GM23248 (cell line): ENCODE results near the gene E2F4. TPM values are rescaled to one million over a fixed set of nuclear protein-coding genes. Genes with fewer than 3 reads are reported as not detected.

Source experiments
- DNase-seq: peaks from one replicate; pipeline ENCODE4 v3.0.0-alpha.2; 2015
- H2AFZ ChIP-seq: fragments of 200-600 bp; sonication (generic); 2 replicates; pipeline ENCODE4 v1.6.1; 2016; ENCODE audit warnings: antibody characterized with exemption
- H3F3A ChIP-seq: fragments of 200-600 bp; sonication (generic); 2 replicates; pipeline ENCODE4 v1.6.1; 2016; ENCODE audit warnings: mild to moderate bottlenecking, antibody characterized with exemption, mixed run types; ENCODE audit not compliant: insufficient read depth
- H3K27ac ChIP-seq: fragments of 200-600 bp; sonication (generic); 2 replicates; pipeline ENCODE4 v1.5.1; 2016; ENCODE audit warnings: mild to moderate bottlenecking
- H3K27me3 ChIP-seq: fragments of 200-600 bp; sonication (generic); replicated peaks from 2 replicates; pipeline ENCODE4 v1.6.1; 2016; ENCODE audit warnings: mild to moderate bottlenecking; ENCODE audit not compliant: insufficient read depth
- H3K36me3 ChIP-seq: fragments of 200-600 bp; sonication (generic); 2 replicates; pipeline ENCODE4 v1.6.1; 2016; ENCODE audit warnings: low read depth, mild to moderate bottlenecking
- H3K4me1 ChIP-seq: fragments of 200-600 bp; sonication (generic); 2 replicates; pipeline ENCODE4 v1.6.1; 2016; ENCODE audit warnings: mild to moderate bottlenecking; ENCODE audit not compliant: insufficient read depth
- H3K4me2 ChIP-seq: fragments of 200-600 bp; sonication (generic); one replicate; pipeline ENCODE4 v1.6.1; 2016; ENCODE audit warnings: mild to moderate bottlenecking; ENCODE audit not compliant: unreplicated experiment
- H3K4me3 ChIP-seq: fragments of 200-600 bp; sonication (generic); 2 replicates; pipeline ENCODE4 v1.5.1; 2016; ENCODE audit warnings: mild to moderate bottlenecking
- H3K79me2 ChIP-seq: fragments of 200-600 bp; sonication (generic); 2 replicates; pipeline ENCODE4 v1.6.1; 2016; ENCODE audit warnings: mild to moderate bottlenecking; ENCODE audit not compliant: insufficient read depth
- H3K9ac ChIP-seq: fragments of 200-600 bp; sonication (generic); 2 replicates; pipeline ENCODE4 v1.6.1; 2016; ENCODE audit warnings: mild to moderate bottlenecking
- H3K9me2 ChIP-seq: fragments of 200-600 bp; sonication (generic); 2 replicates; pipeline ENCODE4 v1.6.1; 2016; ENCODE audit warnings: mixed run types, mild to moderate bottlenecking, moderate library complexity; ENCODE audit not compliant: insufficient read depth
- H3K9me3 ChIP-seq: fragments of 200-600 bp; sonication (generic); one replicate; pipeline ENCODE4 v1.6.1; 2017; ENCODE audit warnings: low read depth
- H4K20me1 ChIP-seq: fragments of 200-600 bp; sonication (generic); 2 replicates; pipeline ENCODE4 v1.6.0; 2016; ENCODE audit not compliant: insufficient read depth
- EZH2 ChIP-seq: fragments of 200-600 bp; sonication (generic); IDR thresholded peaks from 2 replicates; pipeline ENCODE4 v1.6.1; 2018; ENCODE audit warnings: antibody characterized with exemption, mild to moderate bottlenecking; ENCODE audit not compliant: insufficient read depth, poor library complexity, severe bottlenecking
- EZH2phosphoT487 ChIP-seq: fragments of 200-600 bp; sonication (generic); IDR thresholded peaks from 2 replicates; pipeline ENCODE4 v1.6.1; 2018; ENCODE audit warnings: antibody characterized with exemption, moderate library complexity, mild to moderate bottlenecking, low read depth; ENCODE audit not compliant: insufficient read depth
- WGBS, 2 experiments: methylation state at CpG; one replicate each; pipeline ENCODE4 v1.1.6; 2015 to 2017; ENCODE audit warnings: low lambda C conversion rate in 2 of 2, low coverage in 1 of 2; ENCODE audit errors: missing lambda C conversion rate in 2 of 2; 5-methylcytosine and 5-hydroxymethylcytosine counted together
- in situ Hi-C: fragments of 300-500 bp; cut with MboI; formaldehyde crosslinking; loops from 2 replicates; pipeline ENCODE4 v1.15.0; 2020
- polyA plus RNA-seq: library from polyadenylated mRNA; unstranded; fragments of >200 nt; fragmentation: Nextera tagmentation; extraction: Ambion mirVana; gene quantifications from 2 replicates; pipeline ENCODE4 v1.2.1, GENCODE V29; 2016
- total RNA-seq: library from RNA; depleted of rRNA; stranded (reverse); fragments of >200 nt; shearing (Covaris generic); gene quantifications from 2 replicates; pipeline ENCODE4 v1.2.3, GENCODE V29; 2014

E2F4 gene
- total and polyA plus RNA-seq, 2 experiments from 2014 or later = 50.0 to 82.0 TPM

DNA sequence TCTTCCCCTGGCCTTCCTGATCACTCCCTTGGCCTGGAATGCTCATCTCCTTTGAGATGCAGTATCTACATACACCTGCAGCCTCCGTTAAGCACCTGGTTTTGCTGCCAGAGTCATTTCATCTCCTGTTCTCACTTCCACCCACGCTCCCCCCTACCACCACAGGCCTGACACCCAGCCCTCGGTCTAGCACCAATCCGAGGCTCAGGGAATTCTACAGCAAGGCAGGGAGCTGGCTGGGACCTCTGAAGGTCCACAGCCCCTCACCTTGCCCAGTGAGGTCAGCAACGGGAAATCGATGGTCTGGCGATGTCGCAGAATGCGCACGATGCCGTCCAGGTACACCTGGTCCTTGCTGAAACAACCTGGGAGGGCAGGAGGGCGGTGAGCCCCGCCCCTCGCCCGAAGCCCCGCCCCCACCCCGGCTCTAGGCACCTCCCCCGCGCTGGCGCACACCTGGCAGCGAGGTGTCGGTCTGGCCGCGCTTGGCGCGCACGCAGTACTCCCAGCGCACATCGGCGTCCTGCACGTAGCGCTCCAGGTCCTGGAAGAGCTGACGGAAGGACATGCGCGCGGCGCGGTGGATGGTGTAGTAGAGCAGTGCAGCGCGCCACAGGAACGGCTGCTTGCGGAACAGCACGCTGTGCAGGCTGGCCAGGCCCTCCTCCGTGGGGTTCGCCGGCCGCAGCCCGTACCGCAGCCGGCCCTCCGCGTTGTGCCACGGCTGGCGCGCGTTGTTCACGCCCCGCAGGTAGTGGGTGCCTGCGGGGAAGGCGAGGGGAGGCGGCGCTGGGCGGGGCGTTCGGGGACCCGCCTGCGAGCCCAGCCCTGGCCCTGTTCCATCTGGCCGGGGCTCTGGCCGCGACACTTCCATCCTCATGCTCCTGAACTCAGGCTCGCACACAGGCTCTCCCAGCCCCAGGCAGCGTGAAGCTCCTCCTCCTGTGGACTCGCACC, 13.9 kb upstream of the E2F4 start:
- Histone ChIP-seq H3K9ac (no peak overlapping the region; the same call in 1 of the 2 replicates), H3K27ac (no peak overlapping the region), H3K36me3 (no peaks in the 10 kb centered on the region), H3K79me2 (peaks cover 9% of the 10 kb centered on the region), H3K9me2 (no peaks in the 10 kb centered on the region), H2AFZ (no peak overlapping the region), H3F3A (peaks cover 23% of the 10 kb centered on the region), H3K27me3 (no peaks in the 10 kb centered on the region), H3K9me3 (no peaks in the 10 kb centered on the region), H3K4me1 (peaks cover 28% of the 10 kb centered on the region), H3K4me3 (peak overlapping the region; percentile 56), H3K4me2 (peak overlapping the region; percentile 63), H4K20me1 (no peaks in the 10 kb centered on the region)
- TF ChIP-seq EZH2phosphoT487 = no peak
- in situ Hi-C loops = no loop called here
- WGBS, 2 experiments = 8 to 11% methylated on average over 51 to 60 of the region's 73 CpGs
- DNase-seq = peak; percentile 85

- no peaks in the 10 kb centered on the region for H4K20me1 ChIP-seq
- 89 to 93% methylated on average over 13 of the region's 13 CpGs for WGBS, 2 experiments
- in situ Hi-C loops = no loop called here
These were observed 12.4 kb upstream of the E2F4 start for GRCh38 chr16:67179421-67180080.

DNA sequence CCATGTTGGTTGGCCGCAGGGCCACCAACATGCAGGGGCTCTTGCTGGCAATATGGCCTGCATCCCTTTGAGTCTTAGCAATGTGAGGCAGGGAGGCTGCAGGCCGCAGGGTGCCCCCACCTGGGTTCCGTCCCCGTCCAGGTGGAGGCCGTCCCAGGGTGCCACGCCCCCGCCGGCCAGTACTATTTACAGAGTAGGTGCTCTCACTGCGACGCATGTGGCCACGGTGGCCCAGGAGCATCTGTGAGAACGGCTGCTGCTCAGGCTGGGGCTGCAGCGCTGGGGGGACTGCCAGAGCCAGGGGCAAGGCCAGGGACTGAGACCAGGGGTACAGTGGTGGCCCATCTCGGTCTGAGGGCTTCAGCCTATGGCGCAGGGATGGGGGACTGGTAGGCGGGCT, 11.8 kb upstream of the E2F4 start:
- DNase-seq = no peak
- Histone ChIP-seq H2AFZ (no peak overlapping the region), H3K4me3 (no peak overlapping the region), H3K9ac (no peak overlapping the region), H3K9me3 (no peaks in the 10 kb centered on the region), H3K27me3 (no peaks in the 10 kb centered on the region), H3F3A (peaks cover 18% of the 10 kb centered on the region), H4K20me1 (no peaks in the 10 kb centered on the region), H3K9me2 (no peaks in the 10 kb centered on the region), H3K4me2 (no peak overlapping the region), H3K36me3 (no peaks in the 10 kb centered on the region), H3K79me2 (peaks cover 12% of the 10 kb centered on the region), H3K4me1 (peaks cover 24% of the 10 kb centered on the region), H3K27ac (no peak overlapping the region)
- no peak for TF ChIP-seq EZH2
- TF ChIP-seq EZH2phosphoT487 = no peak
- 96 to 98% methylated on average over 7 to 16 of the region's 16 CpGs for WGBS, 2 experiments
- in situ Hi-C loops = no loop called here

More at GRCh38 chr16:67179421-67180080, 12.4 kb upstream of the E2F4 start:
- H3K27me3 ChIP-seq = no peaks in the 10 kb centered on the region
- H3K4me3 ChIP-seq = no peak overlapping the region
- H3F3A ChIP-seq = peaks cover 18% of the 10 kb centered on the region
- no peak overlapping the region for H3K4me2 ChIP-seq
- no peaks in the 10 kb centered on the region for H3K9me2 ChIP-seq
- no peaks in the 10 kb centered on the region for H3K36me3 ChIP-seq
- no peak overlapping the region for H3K9ac ChIP-seq
- no peak for TF ChIP-seq EZH2
- TF ChIP-seq EZH2phosphoT487 = no peak
- peaks cover 12% of the 10 kb centered on the region for H3K79me2 ChIP-seq
- peaks cover 25% of the 10 kb centered on the region for H3K4me1 ChIP-seq
- DNase-seq = peak; percentile 13
- no peaks in the 10 kb centered on the region for H3K9me3 ChIP-seq
- H3K27ac ChIP-seq = no peak overlapping the region
- H2AFZ ChIP-seq = no peak overlapping the region

DNA sequence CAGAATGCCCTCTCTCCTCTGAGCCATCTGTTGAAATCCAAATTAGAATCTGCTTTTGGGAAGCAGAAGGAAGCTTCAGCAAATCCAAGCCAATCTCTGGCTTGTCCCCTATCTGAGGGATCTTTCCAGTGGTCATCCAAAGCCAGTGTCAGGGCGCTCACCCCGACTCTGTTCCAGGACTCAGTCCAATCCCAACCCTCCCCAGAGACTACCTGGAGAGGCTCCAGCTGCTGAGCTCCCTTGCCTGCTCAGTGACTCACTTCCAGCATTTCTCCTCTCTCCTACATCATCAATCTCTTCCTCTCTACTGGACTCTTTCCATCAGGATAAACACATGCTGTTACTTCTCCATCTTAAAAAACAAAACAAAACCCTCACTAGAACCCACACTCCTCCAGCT, 10.6 kb upstream of the E2F4 start:
- no peaks in the 10 kb centered on the region for H4K20me1 ChIP-seq
- WGBS, 2 experiments = 0 to 2% methylated on average over 2 of the region's 2 CpGs
- H3K4me2 ChIP-seq = peak overlapping the region; percentile 34
- no peaks in the 10 kb centered on the region for H3K9me3 ChIP-seq
- in situ Hi-C loops = no loop called here
- H3K27ac ChIP-seq = peak overlapping the region; percentile 40; the same call in 1 of the 2 replicates
- TF ChIP-seq EZH2phosphoT487 (no peak), EZH2 (no peak)
- H2AFZ ChIP-seq = no peak overlapping the region
- H3K36me3 ChIP-seq = no peaks in the 10 kb centered on the region
- H3K4me1 ChIP-seq = peaks cover 24% of the 10 kb centered on the region
- peaks cover 18% of the 10 kb centered on the region for H3F3A ChIP-seq
- no peaks in the 10 kb centered on the region for H3K27me3 ChIP-seq
- 0 out of 2 replicates have a peak overlapping the region, but pooled peaks have one; percentile 5 for H3K4me3 ChIP-seq
- peak; percentile 92 for DNase-seq
- H3K79me2 ChIP-seq = peaks cover 12% of the 10 kb centered on the region
- no peak overlapping the region for H3K9ac ChIP-seq
- no peaks in the 10 kb centered on the region for H3K9me2 ChIP-seq
